Pons (tissue), 1 donor: ENCODE data around the gene MRPL44.

Source experiments
- DNase-seq: peaks from one replicate; pipeline ENCODE4 v3.0.0-alpha.2; 2016; ENCODE audit warnings: low spot score

Gene MRPL44

GRCh38 chr2:223957092-223957851 is at the start of gene MRPL44:
Gene MRPL44 (plus strand): TSS chr2:223957463. CDS start chr2:223957473, 10 bp downstream.
- peak; percentile 96 for DNase-seq

DNA sequence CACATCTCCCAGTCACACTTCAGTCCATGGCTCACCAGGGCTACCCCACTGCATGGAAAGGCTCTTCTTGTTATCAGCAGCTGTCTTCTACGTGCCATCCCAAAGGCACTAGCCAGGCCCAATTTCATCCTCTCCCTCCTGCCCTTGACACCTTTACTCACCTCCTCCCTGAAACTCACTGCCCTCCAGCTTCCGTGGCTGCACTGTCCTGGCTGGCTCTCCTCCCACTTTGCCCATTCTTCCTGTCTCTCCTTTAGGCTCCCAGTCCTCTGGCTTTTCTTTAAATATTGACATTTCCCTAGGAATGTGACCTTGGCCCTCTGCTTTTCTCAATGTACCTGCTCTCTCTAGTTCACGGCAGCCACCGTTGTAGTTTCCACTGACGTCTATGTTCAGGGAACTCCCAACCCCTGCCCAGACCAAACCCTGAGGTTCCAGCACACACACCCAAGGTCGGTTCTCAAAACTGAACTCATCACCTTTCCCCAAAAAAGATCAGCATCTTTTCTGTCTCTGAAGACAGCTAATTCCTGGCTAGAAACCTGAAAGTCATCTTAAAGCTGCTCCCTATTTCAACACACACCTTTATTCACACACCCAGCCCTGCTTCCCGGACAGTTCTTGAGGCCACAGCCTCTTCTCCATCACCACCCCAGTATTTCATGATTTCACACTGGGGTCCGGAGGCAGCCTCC is 48.8 kb upstream of the MRPL44 start:
- DNase-seq = no peak

DNA sequence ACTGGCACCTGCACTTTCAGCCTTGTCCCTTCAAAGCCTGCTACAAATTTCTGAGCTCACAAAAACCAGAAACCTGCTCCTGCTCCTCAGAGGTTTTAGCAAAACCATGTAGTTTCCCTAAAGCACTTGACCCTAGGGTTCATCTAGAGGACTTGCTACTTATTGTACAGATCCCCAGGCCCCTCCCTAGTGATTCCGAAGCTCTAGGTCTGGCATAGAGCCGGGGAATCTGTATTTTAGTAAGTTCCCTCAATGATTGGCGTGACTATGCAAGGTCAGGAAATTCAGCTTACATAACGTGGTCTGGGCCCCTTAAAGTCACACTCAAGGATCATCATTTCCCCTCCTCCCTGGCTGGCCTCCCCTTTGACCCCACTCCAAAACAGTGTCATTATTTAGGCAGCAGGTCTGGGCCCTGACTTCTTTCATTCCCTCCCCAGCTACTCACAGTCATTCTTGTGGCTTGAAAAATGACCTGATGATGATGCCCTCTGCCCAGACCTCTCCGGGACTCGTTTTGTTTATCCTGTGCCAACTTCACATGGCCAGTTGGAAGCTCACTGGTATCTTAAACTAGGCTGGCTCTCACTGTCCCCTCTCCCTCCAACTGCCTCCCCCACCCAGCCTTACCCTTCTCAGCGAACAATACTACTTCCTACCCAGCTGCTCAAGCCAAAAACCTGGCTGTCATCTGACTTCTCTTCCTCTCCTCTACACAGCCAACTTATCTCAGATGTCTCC is 48.1 kb upstream of the MRPL44 start:
- no peak for DNase-seq

- no peak for DNase-seq
These were observed 42.9 kb upstream of the MRPL44 start for GRCh38 chr2:223914324-223914723.

- DNase-seq = no peak
These were observed 42.2 kb upstream of the MRPL44 start for GRCh38 chr2:223915071-223915470.

DNA sequence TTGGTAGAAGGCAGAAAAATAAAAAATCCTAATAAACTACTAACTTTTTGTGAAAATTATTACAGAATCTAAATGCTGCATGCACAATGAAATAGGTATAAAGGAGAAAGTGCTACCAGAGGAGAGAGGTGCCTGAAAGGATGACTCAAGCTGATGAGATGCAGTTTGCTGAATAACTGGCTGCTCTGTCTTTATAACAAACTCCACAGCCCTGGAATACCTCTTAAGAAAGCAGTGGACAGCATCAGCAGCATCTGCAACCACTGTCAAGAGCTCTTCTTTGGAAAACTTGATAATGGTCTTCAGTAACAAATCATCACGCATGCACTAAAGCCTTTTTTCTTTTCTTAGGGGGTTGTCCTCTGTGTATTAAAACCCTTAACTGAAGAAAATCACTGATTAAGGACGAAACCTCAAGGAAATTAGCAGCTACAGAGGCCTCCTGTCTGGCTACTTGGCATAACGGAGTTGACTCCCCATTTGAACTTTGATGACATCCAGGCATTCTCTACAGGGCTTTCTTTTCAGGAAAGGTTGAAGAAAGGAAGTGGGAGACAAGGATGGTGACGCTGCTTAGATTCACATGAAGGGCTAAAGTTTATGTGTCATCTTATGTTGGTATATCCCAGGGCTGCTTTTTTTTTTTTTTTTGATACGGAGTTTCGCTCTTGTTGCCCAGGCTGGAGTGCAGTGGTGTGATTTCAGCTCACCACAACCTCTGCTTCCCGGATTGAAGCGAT is 40.9 kb upstream of the MRPL44 start:
- no peak for DNase-seq

GRCh38 chr2:223918671-223919134 is 38.6 kb upstream of the MRPL44 start:
- no peak for DNase-seq

- no peak for DNase-seq
These were observed 37.2 kb upstream of the MRPL44 start for GRCh38 chr2:223920109-223920508.

DNA sequence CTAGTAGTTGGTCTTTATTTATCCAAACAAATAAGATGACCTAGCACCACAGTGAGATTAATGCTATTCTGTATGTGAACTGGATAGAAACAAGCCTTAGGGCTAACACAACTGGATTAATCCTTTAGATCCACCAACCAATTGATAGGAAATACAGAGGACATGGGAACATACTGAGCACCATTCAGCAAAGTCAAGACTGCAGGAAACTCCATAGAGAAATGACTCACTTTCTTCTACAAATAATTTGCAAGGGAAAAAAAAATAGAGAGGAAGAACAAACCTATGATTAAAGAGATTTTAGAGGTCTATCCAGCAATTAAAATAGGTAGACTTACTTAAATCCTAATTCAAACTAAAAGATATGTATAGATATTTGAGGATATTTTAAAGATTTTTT is 36.1 kb upstream of the MRPL44 start:
- DNase-seq = no peak

DNA sequence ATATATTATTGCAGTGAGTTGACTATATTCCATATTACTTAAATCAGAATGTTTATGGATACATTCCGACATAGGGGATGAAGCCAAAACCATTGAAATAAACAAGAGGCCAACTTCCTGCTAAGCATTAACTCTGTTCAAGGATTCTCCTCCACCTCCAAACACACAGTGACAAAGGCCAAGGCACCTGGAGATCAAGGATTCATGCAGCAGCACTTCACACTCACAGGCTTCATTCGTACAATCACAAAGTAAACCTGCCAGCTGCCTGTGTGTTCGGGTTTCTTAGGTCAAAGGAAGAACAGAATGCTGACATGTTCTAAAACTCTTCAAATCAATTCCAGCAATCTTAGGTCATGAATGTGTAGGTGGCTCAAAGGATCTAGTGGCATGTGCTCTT is 35.0 kb upstream of the MRPL44 start:
- no peak for DNase-seq

GRCh38 chr2:223923976-223924375 is 33.3 kb upstream of the MRPL44 start:
- DNase-seq = no peak

GRCh38 chr2:223925106-223925505 is 32.2 kb upstream of the MRPL44 start:
- DNase-seq = no peak

DNA sequence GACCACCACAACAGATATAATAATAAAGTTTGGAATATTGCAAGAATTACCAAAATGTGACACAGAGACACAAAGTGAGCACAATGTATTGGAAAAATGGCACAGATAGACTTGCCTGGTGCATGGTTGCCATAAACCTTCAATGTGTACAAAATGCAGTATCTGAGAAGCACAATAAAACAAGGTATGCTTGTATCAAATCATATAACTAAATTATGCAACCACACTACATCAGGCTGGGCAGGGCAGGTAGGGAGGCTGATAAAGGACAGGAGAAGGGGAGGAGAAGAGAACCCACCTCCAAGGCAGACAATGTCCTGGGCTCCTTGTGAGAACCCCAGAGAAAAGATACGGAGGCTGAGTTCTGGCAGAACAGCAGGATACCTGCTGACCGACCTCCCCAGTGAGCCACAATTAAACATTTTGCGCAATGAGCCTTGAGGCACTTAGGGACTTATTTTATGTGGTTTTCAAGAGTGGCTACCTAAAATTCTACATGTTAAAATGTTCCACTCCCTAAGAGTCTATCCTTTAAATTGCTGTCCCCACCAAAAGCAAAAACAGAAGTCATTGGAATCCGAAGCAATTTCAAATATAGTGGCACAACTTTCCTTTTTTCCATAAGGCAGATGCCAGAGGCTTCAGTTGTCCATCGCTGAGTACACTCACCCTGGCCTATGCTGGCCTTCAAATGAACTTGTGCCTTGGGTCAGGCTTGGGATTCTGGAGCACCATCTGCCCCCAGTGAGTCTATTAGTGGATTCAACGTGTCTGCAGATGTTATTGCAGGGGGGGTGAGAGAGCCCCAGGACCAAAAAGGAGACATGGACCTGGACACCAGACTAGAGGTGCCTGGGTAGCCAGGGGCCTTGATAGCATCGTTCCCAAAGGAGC is 28.9 kb upstream of the MRPL44 start:
- no peak for DNase-seq

DNA sequence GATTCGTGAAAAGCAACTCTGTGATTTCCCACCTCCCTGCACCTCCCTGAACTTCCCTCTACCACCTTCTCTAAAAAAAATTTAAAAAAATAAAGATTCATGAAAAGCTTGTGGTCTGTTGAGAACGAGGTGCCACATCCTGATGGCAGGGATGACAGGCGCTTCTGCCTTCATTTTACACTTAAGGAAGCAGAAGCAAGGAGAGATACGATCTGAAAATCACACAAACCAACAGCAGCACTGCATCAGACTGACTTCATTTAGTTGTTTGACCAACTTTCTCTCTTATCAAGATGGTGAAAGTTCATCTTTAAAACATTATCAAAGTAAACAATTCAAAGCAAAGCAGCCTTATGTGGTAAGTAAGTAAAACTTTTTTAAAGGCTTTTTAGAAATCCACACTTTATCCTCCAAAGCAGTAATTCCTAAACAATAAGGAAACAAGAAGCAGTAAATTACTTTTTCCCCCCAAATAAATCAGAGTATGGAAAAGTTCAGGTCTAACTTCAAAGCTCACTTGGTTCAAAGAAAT is 27.6 kb upstream of the MRPL44 start:
- DNase-seq = no peak

- DNase-seq = peak; percentile 96
These were observed 26.9 kb upstream of the MRPL44 start for GRCh38 chr2:223930103-223930976.

DNA sequence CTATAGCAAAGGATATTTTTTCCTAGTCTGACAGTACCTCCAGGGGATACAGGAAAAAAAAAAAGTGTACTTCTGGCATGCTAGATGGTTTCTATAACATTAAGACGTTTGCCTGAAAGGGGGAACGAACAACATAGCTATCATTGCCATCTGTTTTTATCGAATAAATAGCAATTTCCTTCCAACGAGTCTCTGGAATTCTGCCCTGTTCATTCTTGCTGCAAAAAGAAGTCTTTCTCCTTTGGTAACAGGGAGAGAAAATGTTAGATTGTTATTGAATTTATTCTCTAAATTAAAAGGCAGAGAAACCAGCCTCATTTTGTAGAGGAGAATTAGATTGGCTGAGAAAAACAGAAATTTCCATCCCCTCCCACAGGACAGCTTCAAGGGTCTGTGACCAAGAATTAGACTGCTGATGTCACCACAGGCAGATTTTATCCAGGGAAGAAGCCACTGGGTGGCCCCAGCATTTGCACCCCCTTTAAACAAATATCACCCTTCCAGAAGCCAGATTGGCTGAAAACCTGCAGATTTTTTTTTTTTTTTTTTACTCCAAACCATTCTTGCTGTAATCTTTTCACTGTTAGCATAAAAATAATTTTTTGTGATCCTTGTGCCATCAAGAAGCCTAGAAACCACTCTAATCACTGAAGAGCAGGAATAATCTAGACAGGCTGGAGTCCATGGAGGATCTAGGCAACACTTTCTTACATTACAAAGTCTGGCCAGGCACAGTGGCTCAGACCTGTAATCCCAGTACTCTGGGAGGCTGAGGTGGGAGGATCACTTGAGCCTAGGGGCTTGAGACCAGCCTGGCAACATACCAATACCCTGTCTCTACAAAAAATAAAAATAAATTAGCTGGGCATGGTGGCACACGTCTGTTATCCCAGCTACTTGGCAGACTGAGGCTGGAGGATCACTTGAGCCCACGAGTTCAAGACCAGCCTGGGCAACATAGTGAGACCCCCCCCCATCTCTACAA is 24.2 kb upstream of the MRPL44 start:
- DNase-seq = peak; percentile 46

DNA sequence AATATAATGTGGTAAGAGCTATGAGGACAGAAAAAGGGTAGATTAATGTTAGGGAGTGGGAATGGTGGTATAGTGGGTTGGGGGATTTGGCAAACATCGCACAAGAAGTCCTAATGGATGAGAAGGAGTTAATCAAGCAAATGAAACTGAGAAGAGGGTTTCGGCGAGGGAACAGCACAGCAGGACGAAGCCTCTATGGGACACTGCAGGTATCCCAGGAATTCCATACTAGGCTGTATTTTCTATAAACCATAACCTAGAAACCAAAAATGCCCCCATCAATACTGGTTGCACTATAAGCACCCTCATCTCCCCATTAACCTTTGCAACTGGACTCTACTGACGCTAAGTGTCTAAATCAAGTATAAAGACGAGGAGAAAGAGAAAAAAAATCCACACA is 22.4 kb upstream of the MRPL44 start:
- DNase-seq = no peak

DNA sequence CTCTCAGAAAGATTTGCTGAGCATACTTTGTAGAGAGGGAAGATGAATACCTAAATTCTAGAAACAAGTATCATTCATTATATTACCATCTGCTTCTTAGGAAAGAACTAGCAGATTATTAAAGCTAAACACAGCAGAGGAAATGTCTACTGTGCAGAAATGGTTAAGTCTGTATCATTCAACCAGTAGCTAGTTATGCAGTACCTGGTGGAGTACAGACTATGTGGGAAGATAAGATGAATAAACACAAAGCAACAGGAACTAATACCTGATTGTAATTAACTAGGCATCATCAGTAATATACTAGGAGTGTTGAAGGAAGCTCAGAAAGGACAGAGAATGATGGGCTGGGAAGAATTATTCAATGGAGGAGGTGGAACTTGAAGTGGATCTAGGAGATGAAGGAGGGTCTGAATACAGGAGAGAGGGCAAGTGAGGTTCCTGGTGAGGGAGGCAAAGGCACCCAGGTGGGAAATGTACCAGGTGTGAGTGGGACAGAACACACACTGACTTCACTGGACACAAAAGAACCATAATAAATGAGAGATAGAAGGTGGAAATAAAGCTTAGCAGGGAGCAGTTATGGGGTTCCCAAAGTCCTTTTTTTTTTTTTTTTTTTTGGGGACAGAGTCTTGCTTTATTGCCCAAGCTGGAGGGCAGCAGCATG is 21.7 kb upstream of the MRPL44 start:
- DNase-seq = no peak
